GM23338 (cell line): Measurements from ENCODE around the gene MACIR. TPM values are rescaled to one million over a fixed set of nuclear protein-coding genes. Genes with fewer than 3 reads are reported as not detected.

Experiments
- ATAC-seq: fragments of 200-7000 bp; cut with Tn5 transposase; 3 replicates; pipeline ENCODE4 v1.9.1; 2020
- DNase-seq: peaks from one replicate; pipeline ENCODE4 v3.0.0-alpha.2; 2015; ENCODE audit warnings: low spot score
- H2AFZ ChIP-seq: fragments of 200-600 bp; sonication (generic); 2 replicates; pipeline ENCODE4 v1.8.0; 2016; ENCODE audit warnings: antibody characterized with exemption, mild to moderate bottlenecking, moderate library complexity
- H3F3A ChIP-seq: fragments of 200-600 bp; sonication (generic); replicated peaks from 2 replicates; pipeline ENCODE4 v1.8.0; 2017; ENCODE audit warnings: antibody characterized with exemption, mixed run types, low read depth
- H3K27ac ChIP-seq: fragments of 200-600 bp; sonication (generic); 2 replicates; pipeline ENCODE4 v1.6.1; 2016; ENCODE audit warnings: low read depth
- H3K27me3 ChIP-seq: fragments of 200-600 bp; sonication (generic); 2 replicates; pipeline ENCODE4 v1.8.0; 2016; ENCODE audit warnings: mild to moderate bottlenecking, mixed run types, moderate library complexity; ENCODE audit not compliant: insufficient read depth
- H3K36me3 ChIP-seq: fragments of 200-600 bp; sonication (generic); 2 replicates; pipeline ENCODE4 v1.8.0; 2016; ENCODE audit warnings: mild to moderate bottlenecking; ENCODE audit not compliant: insufficient read depth
- H3K4me1 ChIP-seq: fragments of 200-600 bp; sonication (generic); 2 replicates; pipeline ENCODE4 v1.8.0; 2016; ENCODE audit warnings: mild to moderate bottlenecking, moderate library complexity; ENCODE audit not compliant: insufficient read depth
- H3K4me2 ChIP-seq: fragments of 200-600 bp; sonication (generic); 2 replicates; pipeline ENCODE4 v1.7.1; 2017; ENCODE audit warnings: mixed run types
- H3K4me3 ChIP-seq: fragments of 200-600 bp; sonication (generic); 2 replicates; pipeline ENCODE4 v1.6.1; 2016; ENCODE audit warnings: mixed run types
- H3K79me2 ChIP-seq: fragments of 200-600 bp; sonication (generic); replicated peaks from 2 replicates; pipeline ENCODE4 v1.8.0; 2017; ENCODE audit warnings: mild to moderate bottlenecking; ENCODE audit not compliant: insufficient read depth
- H3K9me2 ChIP-seq: fragments of 200-600 bp; sonication (generic); 2 replicates; pipeline ENCODE4 v1.8.0; 2017; ENCODE audit not compliant: insufficient read depth
- H4K20me1 ChIP-seq: fragments of 200-600 bp; sonication (generic); replicated peaks from 2 replicates; pipeline ENCODE4 v1.8.0; 2017; ENCODE audit warnings: mild to moderate bottlenecking; ENCODE audit not compliant: insufficient read depth
- H3K27ac Mint-ChIP-seq: 2 replicates; pipeline ENCODE4 v1.8.0; 2020; ENCODE audit warnings: inconsistent platforms, mild to moderate bottlenecking, moderate library complexity, mixed read lengths
- H3K27me3 Mint-ChIP-seq: 3 replicates; pipeline ENCODE4 v1.8.0; 2022; ENCODE audit warnings: low read depth, mild to moderate bottlenecking, moderate library complexity, mixed read lengths, inconsistent platforms; ENCODE audit not compliant: insufficient read depth, poor library complexity
- H3K36me3 Mint-ChIP-seq: 3 replicates; pipeline ENCODE4 v1.8.0; 2021; ENCODE audit warnings: low read depth, mild to moderate bottlenecking, inconsistent platforms, moderate library complexity, mixed read lengths
- H3K4me1 Mint-ChIP-seq: 3 replicates; pipeline ENCODE4 v1.8.0; 2020; ENCODE audit warnings: mild to moderate bottlenecking, inconsistent platforms, mixed read lengths
- H3K4me3 Mint-ChIP-seq: 3 replicates; pipeline ENCODE4 v1.8.0; 2021; ENCODE audit warnings: moderate library complexity, mild to moderate bottlenecking, inconsistent platforms, mixed read lengths
- H3K9me3 Mint-ChIP-seq: 3 replicates; pipeline ENCODE4 v1.8.0; 2020; ENCODE audit warnings: moderate library complexity, mild to moderate bottlenecking, inconsistent platforms, mixed read lengths
- ETS1 ChIP-seq: IDR thresholded peaks from 2 replicates; pipeline ENCODE4 v1.6.1; 2016; ENCODE audit warnings: antibody characterized with exemption
- EZH2 ChIP-seq: fragments of 200-600 bp; sonication (generic); IDR thresholded peaks from one replicate; pipeline ENCODE4 v1.8.0; 2017; ENCODE audit warnings: antibody characterized with exemption, mild to moderate bottlenecking, low read depth; ENCODE audit not compliant: unreplicated experiment
- EZH2phosphoT487 ChIP-seq: fragments of 200-600 bp; sonication (generic); IDR thresholded peaks from one replicate; pipeline ENCODE4 v1.8.1; 2018; ENCODE audit warnings: antibody characterized with exemption; ENCODE audit not compliant: unreplicated experiment
- POLR2AphosphoS5 ChIP-seq: IDR thresholded peaks from 2 replicates; pipeline ENCODE4 v1.6.1; 2016; ENCODE audit warnings: antibody characterized with exemption, low read depth
- REST ChIP-seq: IDR thresholded peaks from one replicate; pipeline ENCODE4 v1.6.1; 2018; ENCODE audit warnings: antibody characterized with exemption; ENCODE audit not compliant: unreplicated experiment
- ZNF114 ChIP-seq: fragments of 250-450 bp; sonication (Bioruptor Pico); IDR thresholded peaks from 2 replicates; pipeline ENCODE4 v1.5.0; 2020; ENCODE audit warnings: mild to moderate bottlenecking, moderate library complexity
- ZNF331 ChIP-seq: fragments of 250-450 bp; sonication (Bioruptor Pico); IDR thresholded peaks from 2 replicates; pipeline ENCODE4 v1.5.0; 2020; ENCODE audit warnings: low read depth, mild to moderate bottlenecking, moderate library complexity
- polyA plus RNA-seq: library from polyadenylated mRNA; unstranded; fragments of >200 nt; fragmentation: Nextera tagmentation; extraction: Ambion mirVana; gene quantifications from 2 replicates; pipeline ENCODE4 v1.2.1, GENCODE V29; 2016
- total RNA-seq: library from RNA; depleted of rRNA; stranded (reverse); fragments of >200 nt; shearing (Covaris generic); gene quantifications from 2 replicates; pipeline ENCODE4 v1.2.3, GENCODE V29; 2014

MACIR gene
- total and polyA plus RNA-seq, 2 experiments from 2014 or later = 11.7 to 27.6 TPM

GRCh38 chr5:103209065-103209464, 49.5 kb upstream of the MACIR start:
- Mint-ChIP-seq H3K27ac (no peak overlapping the region), H3K4me1 (peaks cover 13% of the 10 kb centered on the region; the same call in 2 of the 3 replicates), H3K27me3 (no peaks in the 10 kb centered on the region), H3K4me3 (no peak overlapping the region), H3K9me3 (no peaks in the 10 kb centered on the region), H3K36me3 (no peaks in the 10 kb centered on the region)
- Histone ChIP-seq H3F3A (no peaks in the 10 kb centered on the region), H3K4me2 (no peak overlapping the region), H4K20me1 (no peaks in the 10 kb centered on the region), H3K79me2 (no peaks in the 10 kb centered on the region), H3K27me3 (no peaks in the 10 kb centered on the region), H3K27ac (no peak overlapping the region), H2AFZ (no peak overlapping the region), H3K4me3 (no peak overlapping the region), H3K36me3 (no peaks in the 10 kb centered on the region), H3K4me1 (peaks cover 8% of the 10 kb centered on the region; the same call in 1 of the 2 replicates), H3K9me2 (no peaks in the 10 kb centered on the region)
- no peak for TF ChIP-seq EZH2
- no peak for TF ChIP-seq ZNF114 (CRISPR knock-in tag)
- TF ChIP-seq ETS1 = no peak
- TF ChIP-seq REST = no peak
- no peak for TF ChIP-seq ZNF331 (CRISPR knock-in tag)
- no peak for TF ChIP-seq EZH2phosphoT487
- DNase-seq (no peak), ATAC-seq (no peak)

- Mint-ChIP-seq H3K36me3 (no peaks in the 10 kb centered on the region), H3K27ac (0 out of 2 replicates have a peak overlapping the region, but pooled peaks have one; percentile 11), H3K27me3 (no peaks in the 10 kb centered on the region), H3K4me1 (peaks cover 14% of the 10 kb centered on the region; the same call in 2 of the 3 replicates), H3K9me3 (no peaks in the 10 kb centered on the region), H3K4me3 (no peak overlapping the region)
- ATAC-seq (no peak), DNase-seq (no peak)
- no peak overlapping the region for H3K4me2 ChIP-seq
- no peak overlapping the region for H3K4me3 ChIP-seq
- H2AFZ ChIP-seq = no peak overlapping the region
- H3K9me2 ChIP-seq = no peaks in the 10 kb centered on the region
- no peaks in the 10 kb centered on the region for H3K79me2 ChIP-seq
- H3K27me3 ChIP-seq = no peaks in the 10 kb centered on the region
- no peak for TF ChIP-seq ZNF331 (CRISPR knock-in tag)
- no peak for TF ChIP-seq POLR2AphosphoS5
- TF ChIP-seq ETS1 = no peak
- H3K4me1 ChIP-seq = peaks cover 10% of the 10 kb centered on the region; the same call in 1 of the 2 replicates
- H3K36me3 ChIP-seq = no peaks in the 10 kb centered on the region
- H3F3A ChIP-seq = no peaks in the 10 kb centered on the region
- H4K20me1 ChIP-seq = no peaks in the 10 kb centered on the region
- H3K27ac ChIP-seq = no peak overlapping the region
Observed at GRCh38 chr5:103210952-103211351, 47.6 kb upstream of the MACIR start.
